Adrenal gland (tissue), 5 donors: ENCODE measurements around the gene TMEM130.

Experiments
- POLR2A ChIP-seq, 2 donors: fragments of 450-650 bp; IDR thresholded peaks; one replicate each; pipeline ENCODE4 v1.6.1; 2017; ENCODE audit warnings: antibody characterized with exemption in 2 of 2, mild to moderate bottlenecking in 2 of 2, moderate library complexity in 1 of 2
- TF ChIP-seq, protein P1 (sequence below), 6 experiments: fragments of 450-650 bp in 4 of 6; fragments of 200-600 bp in 2 of 6; sonication (generic) in 1 of 6; IDR thresholded peaks; 1 replicate in 5 of 6; 2 replicates in 1 of 6; pipeline versions ENCODE4 v1.5.1 to v1.8.0; 2016 to 2021; ENCODE audit warnings: antibody characterized with exemption in 6 of 6, mild to moderate bottlenecking in 2 of 6, moderate library complexity in 1 of 6
- donor health status: DM: no; HTN: no; CAD: no.

DNA sequence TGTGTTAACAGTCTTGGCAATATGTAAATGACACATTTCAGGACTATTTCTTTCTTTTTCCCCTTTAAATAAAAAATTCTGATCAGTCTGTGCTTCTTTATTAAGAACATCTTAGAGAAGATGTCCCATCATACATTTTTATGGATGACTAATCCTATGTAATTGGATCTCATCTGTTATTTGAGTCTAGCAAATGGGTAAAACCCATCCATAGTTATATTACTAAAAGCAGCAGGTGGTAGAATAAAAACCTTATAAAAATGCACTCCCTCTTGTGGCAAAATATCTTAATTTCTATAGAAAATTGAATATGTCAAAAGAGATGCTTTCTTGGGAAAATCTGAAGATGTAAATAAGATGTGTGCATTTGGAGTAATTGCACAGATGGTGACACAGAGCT, 43.8 kb upstream of the TMEM130 start:
- TF ChIP-seq, protein P1, sequence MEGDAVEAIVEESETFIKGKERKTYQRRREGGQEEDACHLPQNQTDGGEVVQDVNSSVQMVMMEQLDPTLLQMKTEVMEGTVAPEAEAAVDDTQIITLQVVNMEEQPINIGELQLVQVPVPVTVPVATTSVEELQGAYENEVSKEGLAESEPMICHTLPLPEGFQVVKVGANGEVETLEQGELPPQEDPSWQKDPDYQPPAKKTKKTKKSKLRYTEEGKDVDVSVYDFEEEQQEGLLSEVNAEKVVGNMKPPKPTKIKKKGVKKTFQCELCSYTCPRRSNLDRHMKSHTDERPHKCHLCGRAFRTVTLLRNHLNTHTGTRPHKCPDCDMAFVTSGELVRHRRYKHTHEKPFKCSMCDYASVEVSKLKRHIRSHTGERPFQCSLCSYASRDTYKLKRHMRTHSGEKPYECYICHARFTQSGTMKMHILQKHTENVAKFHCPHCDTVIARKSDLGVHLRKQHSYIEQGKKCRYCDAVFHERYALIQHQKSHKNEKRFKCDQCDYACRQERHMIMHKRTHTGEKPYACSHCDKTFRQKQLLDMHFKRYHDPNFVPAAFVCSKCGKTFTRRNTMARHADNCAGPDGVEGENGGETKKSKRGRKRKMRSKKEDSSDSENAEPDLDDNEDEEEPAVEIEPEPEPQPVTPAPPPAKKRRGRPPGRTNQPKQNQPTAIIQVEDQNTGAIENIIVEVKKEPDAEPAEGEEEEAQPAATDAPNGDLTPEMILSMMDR (IDR thresholded peaks at IDR 0.05): no peak
- no peak for TF ChIP-seq POLR2A (IDR thresholded peaks at IDR 0.05)
